Nucleus accumbens (tissue), 56 donors: ENCODE measurements around the gene R3HDM2.

Experiments
- DNase-seq, 56 donors: peaks; one replicate each; lab custom pipeline; 2025; lab: John Stamatoyannopoulos, UW

Gene R3HDM2

DNA sequence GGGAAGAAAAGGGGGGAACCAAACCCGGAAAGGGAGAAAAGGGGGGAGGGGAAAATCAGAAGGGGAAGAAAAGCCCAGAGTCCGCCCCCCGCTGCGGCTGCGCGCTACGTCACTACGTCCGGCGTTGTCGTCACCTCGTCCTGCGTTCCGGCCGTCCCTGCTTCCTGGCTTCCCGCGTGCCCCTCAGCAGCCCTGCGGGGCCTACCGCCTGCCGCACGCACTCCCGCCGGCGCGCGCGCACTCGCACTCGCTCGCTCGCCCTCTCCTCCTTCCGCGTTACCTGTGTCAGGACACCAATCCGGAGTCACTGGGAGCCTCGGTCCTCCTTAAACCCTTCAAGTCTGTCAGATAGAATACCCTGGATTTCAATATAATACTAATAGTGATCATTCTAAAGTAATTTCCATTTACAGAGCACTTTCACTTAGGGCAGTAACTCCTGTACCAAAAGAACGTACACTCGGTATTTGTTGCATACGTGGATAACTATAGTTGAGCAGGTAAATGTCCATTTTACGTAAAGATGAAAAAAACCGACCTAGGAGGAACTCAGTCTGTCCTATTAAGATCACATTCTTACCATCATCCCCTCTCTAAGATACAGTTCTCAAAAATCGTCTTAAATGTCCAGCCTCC, at the start of gene R3HDM2:
Gene R3HDM2 (minus strand): TSS at position 113 of the 636 bp plus-strand sequence. CDS start 120,615 bp downstream, outside the sequence.
- peak in 55 of 56 donors; percentile 64 to 97 (median 89) for DNase-seq

DNA sequence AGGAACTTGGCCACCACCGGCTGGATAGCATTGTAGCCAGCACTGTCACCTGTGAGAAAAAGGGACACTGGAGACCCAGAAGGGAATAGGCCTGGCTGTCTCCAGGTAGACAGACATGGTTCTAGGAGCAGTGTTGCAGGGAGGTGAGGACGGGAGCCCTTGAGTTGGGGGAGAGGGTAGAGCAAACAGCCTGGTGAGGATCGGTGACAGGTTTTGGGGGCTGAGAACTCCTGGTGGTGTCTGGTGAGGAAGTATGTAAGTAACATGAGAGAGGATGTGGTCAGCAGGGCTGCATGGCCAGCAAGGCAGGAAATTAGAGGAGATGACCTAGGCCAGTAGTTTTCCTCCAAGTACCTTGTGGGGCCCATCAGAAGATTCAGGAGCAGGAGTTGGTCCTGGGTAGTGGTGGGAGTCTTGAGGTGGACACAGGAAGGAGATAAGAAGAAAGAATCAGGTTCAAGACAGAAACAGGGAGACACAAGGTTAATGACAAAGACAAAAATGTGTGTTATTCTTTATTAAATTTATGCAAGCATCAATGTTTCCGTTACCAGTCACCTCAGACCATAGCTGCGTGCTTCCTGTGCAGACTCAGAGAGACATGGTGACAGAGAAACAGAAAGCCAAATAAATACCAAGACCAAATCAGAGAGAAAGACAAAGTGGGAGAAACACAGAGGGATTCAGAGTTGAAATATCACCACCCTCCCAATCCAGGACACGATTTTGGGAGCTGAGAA, 48.7 kb upstream of the R3HDM2 start, which contains the start of gene ARHGAP9:
Gene ARHGAP9 (minus strand): TSS at position 491 of the 740 bp plus-strand sequence. CDS start 460 bp downstream, at position 31.
- DNase-seq, result no peak

DNA sequence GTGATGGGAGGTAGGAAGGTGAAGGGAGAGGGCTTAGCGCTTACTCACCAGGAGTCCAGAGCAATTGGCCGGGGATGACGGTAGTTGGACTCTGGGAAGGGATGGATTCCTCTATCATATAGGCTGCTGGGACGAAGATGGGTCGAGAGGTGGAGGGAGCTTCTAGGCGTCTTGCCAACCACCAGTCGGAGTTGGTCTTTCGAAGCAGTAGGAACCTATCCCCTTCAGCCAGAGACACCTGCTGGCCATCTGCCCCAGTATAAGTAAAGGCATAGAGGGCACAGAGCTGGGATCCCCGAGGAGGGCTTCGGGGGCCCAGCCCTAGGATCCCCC, 48.2 kb upstream of the R3HDM2 start:
- DNase-seq, result no peak

DNA sequence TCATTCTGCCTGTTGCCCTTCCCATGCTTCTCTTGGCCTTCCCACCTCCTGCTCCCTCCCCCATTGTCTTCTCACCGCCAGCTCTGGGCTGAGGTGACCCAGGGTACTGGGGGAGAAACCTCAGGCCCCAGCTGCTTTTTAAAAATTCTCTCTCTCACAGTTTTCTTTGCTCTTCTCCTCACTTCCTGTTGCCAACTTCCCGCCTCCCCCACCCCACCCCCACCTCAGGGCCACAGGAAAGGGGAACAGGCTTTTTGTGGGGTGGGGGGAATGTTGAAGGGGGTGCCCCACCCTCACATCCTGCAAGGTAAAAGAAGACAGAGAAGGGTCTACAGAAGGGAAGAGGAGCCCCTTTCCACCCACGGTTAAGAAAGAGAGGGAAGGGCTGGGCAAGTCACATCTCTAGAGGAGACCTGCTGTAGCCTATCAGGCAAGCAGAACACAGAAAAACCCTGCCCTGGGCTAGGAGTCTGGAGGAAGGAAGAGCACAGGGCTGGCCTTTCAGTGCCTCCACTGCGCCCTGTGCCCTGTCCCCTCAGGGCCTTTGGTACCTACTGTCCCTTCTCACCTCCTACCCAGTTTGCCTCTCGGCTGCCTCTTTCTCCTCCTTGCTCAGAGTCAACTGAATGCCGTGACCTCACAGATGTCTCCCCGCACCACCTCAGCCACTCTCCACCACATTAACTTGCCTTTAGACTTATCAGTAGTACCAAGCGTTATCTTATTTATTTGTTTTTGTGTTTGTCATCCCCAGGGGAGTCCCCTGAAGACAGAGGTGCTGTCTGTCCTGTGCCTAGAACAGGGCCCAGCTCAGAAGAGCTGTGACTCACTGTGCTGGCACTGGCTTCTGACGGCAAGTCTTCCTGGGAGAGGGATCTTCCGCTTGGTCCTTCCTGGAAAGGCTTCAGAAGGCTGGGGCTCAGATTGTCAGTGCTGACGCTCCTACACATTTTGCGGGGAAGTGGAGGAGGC, 47.2 kb upstream of the R3HDM2 start:
- DNase-seq, result no peak

DNA sequence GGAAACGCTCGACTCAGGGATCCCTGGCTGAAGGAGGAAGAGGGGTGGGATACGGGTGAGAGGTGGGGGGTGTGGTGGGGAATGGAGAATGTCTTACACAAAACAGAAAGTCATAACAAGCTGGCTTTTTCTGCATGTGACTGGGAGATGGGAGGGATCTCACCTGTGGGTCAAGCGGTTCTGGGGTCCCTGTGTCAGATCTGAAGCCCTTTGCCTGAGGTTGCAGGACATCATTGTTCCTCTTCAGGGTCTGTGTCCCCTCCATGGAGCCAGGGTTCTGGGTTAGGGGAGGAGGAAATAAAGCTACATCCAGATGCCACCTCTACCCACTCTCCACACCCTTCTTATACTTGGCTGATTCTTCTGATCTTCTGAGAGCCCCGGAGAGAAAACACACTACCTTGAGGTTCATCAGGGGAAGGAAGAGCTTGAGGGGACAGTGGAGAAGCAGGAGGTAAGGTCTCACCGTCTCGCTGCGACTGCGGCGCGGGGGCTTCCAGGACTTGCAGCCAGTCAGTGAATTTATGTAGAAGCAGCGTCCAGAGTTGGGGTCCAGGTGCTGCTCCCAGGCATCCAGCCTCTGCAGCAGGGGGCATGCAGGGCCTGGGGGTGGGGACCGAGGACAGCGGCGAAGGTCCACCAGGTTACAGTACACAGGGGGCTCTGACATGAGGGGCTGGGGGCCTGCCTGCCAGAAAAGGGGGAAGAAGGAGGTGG, 46.3 kb upstream of the R3HDM2 start:
- DNase-seq, result no peak

DNA sequence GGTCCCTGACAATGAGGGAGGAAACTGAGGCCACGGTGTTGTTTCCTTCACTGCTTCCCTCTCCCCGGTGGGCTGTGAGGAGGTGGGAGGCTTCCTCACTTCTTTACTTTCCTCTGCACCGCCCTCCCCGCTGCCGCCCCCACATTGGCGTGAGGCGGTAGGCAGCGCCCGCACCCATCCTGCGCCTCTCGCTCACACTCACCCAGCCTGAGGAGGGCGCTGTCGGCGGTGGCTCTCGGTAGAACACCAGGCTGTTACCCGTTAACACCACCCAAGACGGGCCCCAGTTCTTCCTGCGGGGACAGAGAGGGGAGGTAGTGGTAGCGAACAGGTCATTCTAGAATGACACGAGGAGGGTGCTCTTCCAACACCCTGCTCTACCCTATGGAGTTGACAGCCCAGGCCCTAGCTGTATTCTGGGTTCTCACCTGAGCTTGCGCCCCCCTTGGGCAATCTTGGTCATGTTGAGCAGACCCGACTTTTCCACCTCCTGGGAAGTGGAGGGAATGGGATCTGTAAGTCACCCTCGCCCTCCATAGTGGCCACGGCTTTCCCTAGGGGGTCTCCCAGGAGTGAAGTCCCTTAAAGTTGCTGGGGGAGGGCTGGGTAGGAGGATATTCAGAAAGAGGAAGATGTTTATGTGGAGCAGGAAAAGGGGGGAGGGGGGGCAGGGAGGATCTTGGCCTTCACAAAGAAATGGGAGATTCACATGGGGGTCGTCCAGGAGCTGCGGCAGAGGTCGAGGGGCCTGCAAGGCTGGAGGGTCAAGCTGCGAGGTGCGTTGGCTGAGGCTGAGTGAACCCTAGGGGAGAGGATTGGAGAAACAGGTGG, 45.5 kb upstream of the R3HDM2 start:
- no peak for DNase-seq

DNA sequence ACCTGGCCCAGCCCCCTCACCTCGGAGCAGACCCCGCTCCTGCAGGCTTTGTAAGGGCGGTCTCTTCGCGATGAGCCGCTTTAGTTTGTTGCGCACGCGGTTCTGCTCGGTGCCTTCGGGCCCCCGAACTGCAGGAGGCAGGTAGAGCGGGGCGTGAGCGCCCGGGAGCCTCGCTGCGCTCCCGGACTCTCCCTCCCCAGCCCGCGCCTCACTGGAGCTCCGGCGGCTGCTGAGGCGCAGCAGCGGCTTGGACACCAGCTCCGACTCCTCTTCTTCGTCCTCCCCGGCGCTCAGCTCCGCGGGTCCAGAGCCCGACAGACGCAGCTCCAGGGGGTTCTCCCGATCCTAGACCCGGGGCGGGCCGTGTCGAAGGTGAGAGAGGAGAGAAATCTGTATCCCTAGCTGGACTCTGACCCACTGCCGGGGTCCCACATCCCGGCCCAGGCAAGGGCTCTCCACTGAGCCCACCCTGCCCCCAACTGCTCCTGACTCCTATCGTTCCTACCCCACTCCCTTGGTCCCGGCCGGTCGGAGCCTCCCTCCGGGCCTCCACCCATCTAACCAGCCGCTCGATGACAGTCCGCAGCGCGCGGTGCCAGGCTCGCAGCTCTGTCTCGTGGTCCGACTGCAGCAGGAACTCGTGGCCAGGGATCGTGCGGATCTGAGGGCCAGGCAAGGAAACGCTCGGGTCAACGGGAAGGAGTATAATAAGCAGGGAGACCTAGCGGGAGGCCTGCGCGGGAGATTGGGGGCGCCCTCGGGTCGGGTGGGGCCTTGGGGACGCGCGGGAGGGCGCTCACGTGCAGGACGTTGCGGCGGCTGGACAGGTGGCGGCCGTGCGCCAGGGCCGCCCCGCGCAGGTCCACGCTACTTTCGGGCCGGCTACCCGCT, 44.7 kb upstream of the R3HDM2 start:
- peak in 2 of 56 donors; percentile 10 to 18 for DNase-seq

DNA sequence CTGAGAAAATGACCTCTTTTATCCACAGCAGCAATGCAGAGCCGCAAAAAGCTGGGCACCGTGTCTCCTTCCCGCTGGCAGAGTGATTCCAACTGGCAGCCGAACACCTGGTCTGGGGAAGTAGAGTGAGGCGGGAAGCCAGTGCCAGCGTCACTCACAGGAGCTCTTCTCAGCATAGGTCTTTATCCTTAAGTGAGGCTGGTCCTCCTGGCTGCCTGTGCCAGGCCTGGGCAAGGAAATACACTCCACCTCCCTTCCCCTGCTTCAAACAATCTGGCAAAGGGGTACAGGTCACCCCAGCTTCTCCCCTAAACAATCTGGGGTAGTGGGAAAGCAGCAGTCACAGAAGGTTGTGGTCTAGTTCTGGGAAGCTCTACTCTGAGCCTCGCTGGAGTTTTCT, 44.0 kb upstream of the R3HDM2 start:
- no peak for DNase-seq

DNA sequence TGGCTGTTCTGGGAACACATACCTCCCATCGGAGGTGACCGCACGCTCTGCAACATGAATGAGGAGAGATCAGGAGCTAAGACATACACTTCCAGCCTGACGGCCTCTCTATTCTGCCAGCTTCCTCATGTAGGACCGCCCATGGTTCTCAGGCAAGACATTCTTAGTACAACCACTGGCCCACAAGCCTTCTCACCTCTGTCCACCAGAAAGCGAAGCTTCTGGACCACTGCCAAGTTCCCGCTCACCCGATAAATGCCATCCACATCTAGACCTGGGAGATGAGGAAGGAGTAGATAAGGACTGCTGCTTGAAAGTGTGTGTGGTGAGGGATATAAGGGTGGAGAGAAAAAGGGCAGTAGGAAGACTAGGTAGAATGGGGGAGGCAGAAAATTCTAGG, 43.6 kb upstream of the R3HDM2 start:
- no peak for DNase-seq

DNA sequence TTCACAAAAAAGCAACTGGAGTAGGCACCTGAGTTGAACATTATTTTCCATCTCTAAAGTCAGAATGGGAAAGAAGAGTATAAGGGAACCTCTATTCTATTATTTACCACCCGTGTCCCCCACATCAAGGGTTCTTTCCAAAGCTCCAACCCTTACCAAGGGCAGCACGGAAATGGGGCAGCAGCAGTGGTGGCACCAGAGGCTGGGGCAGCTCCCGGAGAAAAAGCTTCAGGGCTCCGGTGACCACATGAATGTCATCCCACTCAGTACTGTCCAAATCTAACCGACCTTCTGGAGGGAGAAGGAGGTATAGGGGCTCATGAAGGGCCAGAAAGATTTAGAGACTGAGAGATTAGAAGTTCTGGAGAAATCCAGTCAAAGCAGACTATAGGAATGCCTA, 43.0 kb upstream of the R3HDM2 start:
- no peak for DNase-seq

DNA sequence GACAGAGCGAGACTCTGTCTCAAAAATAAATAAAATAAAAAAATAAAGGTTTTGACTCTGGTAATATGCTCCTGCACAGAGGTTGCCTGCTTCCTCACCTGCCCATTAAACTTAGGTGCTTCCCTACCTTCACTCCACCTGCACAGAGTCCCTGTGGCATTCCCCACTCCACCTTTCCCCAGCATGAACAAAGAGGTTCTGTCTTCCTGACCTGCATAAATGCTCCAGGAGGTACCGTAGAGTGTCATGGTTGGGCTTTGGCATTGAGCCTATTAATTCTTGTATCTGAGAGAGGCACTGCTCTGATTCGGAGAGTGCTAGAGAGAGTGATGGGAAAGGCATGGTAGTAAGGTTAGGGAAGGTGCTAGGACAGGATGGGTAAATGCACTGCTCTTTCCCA, 42.5 kb upstream of the R3HDM2 start:
- DNase-seq, result no peak

DNA sequence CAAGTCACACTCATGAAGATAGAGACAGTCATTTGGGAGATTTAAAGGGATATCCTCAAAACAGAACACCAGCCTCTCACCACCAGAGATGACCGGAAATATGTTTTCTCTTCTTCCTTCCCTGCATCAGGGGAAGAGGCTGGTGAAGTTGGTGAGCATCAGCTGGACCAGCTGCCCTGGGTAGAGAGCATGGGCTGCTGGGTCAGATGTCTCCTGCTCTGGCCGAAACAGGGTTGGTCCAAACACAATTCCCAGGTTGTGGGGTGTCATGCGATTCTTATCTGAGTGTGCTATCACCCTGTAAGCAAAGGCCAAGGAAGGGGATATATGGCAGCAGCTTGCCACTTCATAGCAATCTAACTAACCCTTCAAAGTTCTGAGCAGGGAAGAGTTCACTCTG, 41.5 kb upstream of the R3HDM2 start:
- DNase-seq, result no peak

DNA sequence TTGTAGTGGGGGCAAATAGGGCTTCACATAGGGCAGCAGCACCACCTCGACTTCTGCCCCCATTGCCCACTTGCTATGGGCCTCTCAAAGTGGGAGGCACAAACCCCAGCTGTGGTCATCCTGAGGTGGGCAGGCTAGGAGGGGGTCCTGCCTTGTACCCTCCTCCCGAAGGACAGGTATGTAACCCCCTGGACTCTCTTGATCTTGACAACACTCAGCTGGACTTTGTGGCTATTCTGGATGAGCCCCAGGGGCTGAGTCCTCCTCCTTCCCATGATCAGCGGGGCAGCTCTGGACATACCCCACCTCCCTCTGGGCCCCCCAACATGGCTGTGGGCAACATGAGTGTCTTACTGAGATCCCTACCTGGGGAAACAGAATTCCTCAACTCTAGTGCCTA, 40.8 kb upstream of the R3HDM2 start:
- no peak for DNase-seq

DNA sequence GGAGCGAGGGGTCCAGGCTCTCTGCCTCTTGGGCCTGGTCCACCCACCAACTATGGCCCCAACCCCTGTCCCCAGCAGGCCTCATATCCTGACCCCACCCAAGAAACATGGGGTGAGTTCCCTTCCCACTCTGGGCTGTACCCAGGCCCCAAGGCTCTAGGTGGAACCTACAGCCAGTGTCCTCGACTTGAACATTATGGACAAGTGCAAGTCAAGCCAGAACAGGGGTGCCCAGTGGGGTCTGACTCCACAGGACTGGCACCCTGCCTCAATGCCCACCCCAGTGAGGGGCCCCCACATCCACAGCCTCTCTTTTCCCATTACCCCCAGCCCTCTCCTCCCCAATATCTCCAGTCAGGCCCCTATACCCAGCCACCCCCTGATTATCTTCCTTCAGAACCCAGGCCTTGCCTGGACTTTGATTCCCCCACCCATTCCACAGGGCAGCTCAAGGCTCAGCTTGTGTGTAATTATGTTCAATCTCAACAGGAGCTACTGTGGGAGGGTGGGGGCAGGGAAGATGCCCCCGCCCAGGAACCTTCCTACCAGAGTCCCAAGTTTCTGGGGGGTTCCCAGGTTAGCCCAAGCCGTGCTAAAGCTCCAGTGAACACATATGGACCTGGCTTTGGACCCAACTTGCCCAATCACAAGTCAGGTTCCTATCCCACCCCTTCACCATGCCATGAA, 40.3 kb upstream of the R3HDM2 start:
- DNase-seq, result no peak

DNA sequence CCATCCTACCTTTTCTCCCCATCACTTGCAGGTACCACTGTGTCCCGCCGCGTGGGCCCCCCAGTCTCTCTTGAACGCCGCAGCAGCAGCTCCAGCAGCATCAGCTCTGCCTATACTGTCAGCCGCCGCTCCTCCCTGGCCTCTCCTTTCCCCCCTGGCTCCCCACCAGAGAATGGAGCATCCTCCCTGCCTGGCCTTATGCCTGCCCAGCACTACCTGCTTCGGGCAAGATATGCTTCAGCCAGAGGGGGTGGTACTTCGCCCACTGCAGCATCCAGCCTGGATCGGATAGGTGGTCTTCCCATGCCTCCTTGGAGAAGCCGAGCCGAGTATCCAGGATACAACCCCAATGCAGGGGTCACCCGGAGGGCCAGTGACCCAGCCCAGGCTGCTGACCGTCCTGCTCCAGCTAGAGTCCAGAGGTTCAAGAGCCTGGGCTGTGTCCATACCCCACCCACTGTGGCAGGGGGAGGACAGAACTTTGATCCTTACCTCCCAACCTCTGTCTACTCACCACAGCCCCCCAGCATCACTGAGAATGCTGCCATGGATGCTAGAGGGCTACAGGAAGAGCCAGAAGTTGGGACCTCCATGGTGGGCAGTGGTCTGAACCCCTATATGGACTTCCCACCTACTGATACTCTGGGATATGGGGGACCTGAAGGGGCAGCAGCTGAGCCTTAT, 39.6 kb upstream of the R3HDM2 start:
- DNase-seq, result no peak

DNA sequence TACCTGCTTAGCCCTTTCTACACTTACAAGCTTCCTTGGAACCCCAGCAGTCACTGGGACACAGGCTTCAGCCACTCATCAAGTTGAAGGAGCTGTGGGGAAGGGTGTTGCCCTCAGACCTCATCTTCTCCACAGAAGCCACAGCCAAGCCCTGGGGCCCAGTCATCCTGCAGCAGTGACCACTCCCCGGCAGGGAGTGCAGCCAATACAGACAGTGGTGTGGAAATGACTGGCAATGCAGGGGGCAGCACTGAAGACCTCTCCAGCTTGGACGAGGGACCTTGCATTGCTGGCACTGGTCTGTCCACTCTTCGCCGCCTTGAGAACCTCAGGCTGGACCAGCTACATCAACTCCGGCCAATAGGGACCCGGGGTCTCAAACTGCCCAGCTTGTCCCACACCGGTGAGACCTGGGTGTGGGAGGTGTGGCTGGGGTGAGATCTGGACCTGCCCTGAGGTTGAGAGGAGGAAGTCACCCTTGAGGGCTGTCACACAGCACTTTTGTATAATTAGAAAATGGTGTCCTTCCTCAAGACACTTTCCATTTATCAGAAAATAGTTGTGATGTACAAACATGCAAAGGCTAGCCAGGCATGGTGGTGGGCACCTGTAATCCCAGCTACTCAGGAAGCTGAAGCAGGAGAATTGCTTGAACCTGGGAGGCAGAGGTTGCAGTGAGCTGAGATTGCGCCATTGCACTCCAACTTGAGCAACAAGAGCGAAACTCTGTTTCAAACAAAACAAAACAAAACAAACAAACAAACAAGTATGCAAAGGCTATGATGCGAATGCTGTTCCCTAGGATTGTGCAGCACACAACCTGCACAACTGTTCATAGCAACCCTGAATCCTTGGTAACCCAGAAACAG, 38.7 kb upstream of the R3HDM2 start:
- no peak for DNase-seq
